Measurements from ENCODE around the gene CRYAA.

Gene CRYAA

GRCh38 chr21:43190951-43191350, 22.1 kb downstream of the CRYAA start:
- no peak for TF ChIP-seq CTCF (IDR thresholded peaks at IDR 0.05; ENCODE audit: low read depth, low read length)

GRCh38 chr21:43191521-43191920, 22.7 kb downstream of the CRYAA start:
- DNase-seq (ENCODE audit: extremely low read depth, low read depth) = no peak
- no peak for TF ChIP-seq CTCF (IDR thresholded peaks at IDR 0.05; ENCODE audit: low read depth, low read length)

More at GRCh38 chr21:43190951-43191350, 22.1 kb downstream of the CRYAA start:
- no peak for DNase-seq (ENCODE audit: extremely low read depth, low read depth)

- DNase-seq (ENCODE audit: extremely low read depth, low read depth) = no peak
- TF ChIP-seq CTCF (IDR thresholded peaks at IDR 0.05; ENCODE audit: low read depth, low read length) = no peak
These were observed 23.2 kb downstream of the CRYAA start for GRCh38 chr21:43191971-43192370.

GRCh38 chr21:43192501-43193081, 23.8 kb downstream of the CRYAA start:
- TF ChIP-seq CTCF (IDR thresholded peaks at IDR 0.05; ENCODE audit: low read depth, low read length) = no peak
- no peak for DNase-seq (ENCODE audit: extremely low read depth, low read depth)

GRCh38 chr21:43193088-43193650, 24.4 kb downstream of the CRYAA start:
- TF ChIP-seq CTCF (IDR thresholded peaks at IDR 0.05; ENCODE audit: low read depth, low read length) = no peak
- DNase-seq (ENCODE audit: extremely low read depth, low read depth) = no peak

GRCh38 chr21:43193651-43194302, 25.0 kb downstream of the CRYAA start:
- no peak for DNase-seq (ENCODE audit: extremely low read depth, low read depth)
- TF ChIP-seq CTCF (IDR thresholded peaks at IDR 0.05; ENCODE audit: low read depth, low read length) = no peak

Measured in AG09319 (cell line).